GM12891 (cell line): Measurements from ENCODE around the gene TMEM41A.

ENCODE experiments used
- POLR2A ChIP-seq: IDR thresholded peaks from 2 replicates; pipeline ENCODE4 v1.6.1; 2011; ENCODE audit warnings: low read depth, low read length, control low read depth
- TAF1 ChIP-seq: IDR thresholded peaks from 2 replicates; pipeline ENCODE4 v1.6.1; 2011; ENCODE audit warnings: low read depth, low read length, control low read depth

GRCh38 chr3:185479373-185479945 is 19.4 kb downstream of the TMEM41A start:
- no peak for TF ChIP-seq TAF1
- TF ChIP-seq POLR2A = no peak
